KMS-11 (cell line): Measurements from ENCODE around the gene LMOD2.

Source experiments
- H2AFZ ChIP-seq: fragments of 200-600 bp; sonication (generic); 2 replicates; pipeline ENCODE4 v1.6.1; 2016; ENCODE audit warnings: antibody characterized with exemption, mixed run types, low read depth
- H3K27ac ChIP-seq: fragments of 200-600 bp; sonication (generic); 2 replicates; pipeline ENCODE4 v1.6.1; 2016; ENCODE audit warnings: mild to moderate bottlenecking, mixed run types
- H3K27me3 ChIP-seq: fragments of 200-600 bp; sonication (generic); 2 replicates; pipeline ENCODE4 v1.6.1; 2017; ENCODE audit warnings: mild to moderate bottlenecking, low read depth, mixed run types, moderate library complexity; ENCODE audit not compliant: insufficient read depth
- H3K36me3 ChIP-seq: fragments of 200-600 bp; sonication (generic); 2 replicates; pipeline ENCODE4 v1.6.1; 2017; ENCODE audit warnings: mild to moderate bottlenecking, mixed run types; ENCODE audit not compliant: insufficient read depth
- H3K4me1 ChIP-seq: fragments of 200-600 bp; sonication (generic); 2 replicates; pipeline ENCODE4 v1.6.1; 2016; ENCODE audit warnings: mild to moderate bottlenecking, low read depth, mixed run types; ENCODE audit not compliant: poor library complexity, severe bottlenecking
- H3K4me2 ChIP-seq: fragments of 200-600 bp; sonication (generic); 2 replicates; pipeline ENCODE4 v1.7.0; 2016; ENCODE audit warnings: mild to moderate bottlenecking, mixed run types
- H3K4me3 ChIP-seq: fragments of 200-600 bp; sonication (generic); IDR thresholded peaks from 2 replicates; pipeline ENCODE4 v1.6.1; 2017; ENCODE audit warnings: low read depth, low read length, mixed read lengths; ENCODE audit not compliant: insufficient read depth
- H3K79me2 ChIP-seq: fragments of 200-600 bp; sonication (generic); 2 replicates; pipeline ENCODE4 v1.6.1; 2016; ENCODE audit warnings: low read depth, mixed run types; ENCODE audit not compliant: insufficient read depth
- H3K9ac ChIP-seq: fragments of 200-600 bp; sonication (generic); 2 replicates; pipeline ENCODE4 v1.6.1; 2016; ENCODE audit warnings: mild to moderate bottlenecking, mixed run types
- H4K20me1 ChIP-seq: fragments of 200-600 bp; sonication (generic); 2 replicates; pipeline ENCODE4 v1.6.1; 2016; ENCODE audit warnings: mild to moderate bottlenecking, mixed run types; ENCODE audit not compliant: insufficient read depth
- CTCF ChIP-seq: fragments of 200-600 bp; sonication (generic); conservative IDR thresholded peaks from 2 replicates; pipeline ENCODE4 v1.6.1; 2017; ENCODE audit warnings: low read depth, mild to moderate bottlenecking, antibody characterized with exemption, low read length, moderate library complexity, mixed read lengths

Gene LMOD2

DNA sequence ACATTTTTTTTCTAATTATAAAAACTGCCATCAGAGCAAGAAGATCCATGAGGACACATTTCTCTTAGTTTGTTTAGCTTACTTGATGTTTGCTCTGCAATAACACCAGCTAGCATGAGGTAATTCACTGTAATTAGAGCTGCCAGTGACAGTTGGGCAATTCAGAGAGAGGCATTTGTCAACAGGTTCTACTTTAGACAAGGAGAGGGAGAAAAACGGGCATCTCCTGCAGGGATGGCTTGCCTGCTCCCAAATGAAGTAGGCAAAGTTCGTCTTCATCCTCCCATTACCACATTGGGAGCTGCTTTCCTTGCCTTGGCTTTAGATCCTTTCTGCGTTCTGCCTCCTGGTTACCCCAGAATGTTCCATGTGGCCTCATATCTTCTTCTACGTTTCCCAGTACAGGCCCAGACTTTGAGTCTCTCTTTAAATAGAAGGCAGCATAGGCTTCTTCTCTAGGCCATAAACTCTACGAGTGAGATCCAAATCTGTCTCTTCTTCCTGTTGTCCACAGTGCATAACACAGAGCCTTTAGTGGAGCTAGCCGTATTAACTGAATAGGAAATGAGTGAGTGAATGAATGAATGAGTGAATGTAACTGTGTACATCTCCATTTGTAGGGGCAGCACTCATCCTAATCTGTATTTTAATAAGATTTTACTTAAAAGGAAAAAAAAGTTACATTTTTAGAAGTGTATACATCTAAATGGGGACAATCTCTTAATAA lies 32.8 kb upstream of the LMOD2 start:
- H3K4me1 ChIP-seq, result peaks cover 4% of the 10 kb centered on the region
- no peaks in the 10 kb centered on the region for H4K20me1 ChIP-seq
- H3K36me3 ChIP-seq, result no peaks in the 10 kb centered on the region
- H3K4me3 ChIP-seq, result no peak overlapping the region
- H3K27ac ChIP-seq, result no peak overlapping the region
- no peak overlapping the region for H2AFZ ChIP-seq
- H3K4me2 ChIP-seq, result no peak overlapping the region
- H3K79me2 ChIP-seq, result no peaks in the 10 kb centered on the region
- TF ChIP-seq CTCF, result no peak
- no peak overlapping the region for H3K9ac ChIP-seq
- H3K27me3 ChIP-seq, result no peaks in the 10 kb centered on the region

DNA sequence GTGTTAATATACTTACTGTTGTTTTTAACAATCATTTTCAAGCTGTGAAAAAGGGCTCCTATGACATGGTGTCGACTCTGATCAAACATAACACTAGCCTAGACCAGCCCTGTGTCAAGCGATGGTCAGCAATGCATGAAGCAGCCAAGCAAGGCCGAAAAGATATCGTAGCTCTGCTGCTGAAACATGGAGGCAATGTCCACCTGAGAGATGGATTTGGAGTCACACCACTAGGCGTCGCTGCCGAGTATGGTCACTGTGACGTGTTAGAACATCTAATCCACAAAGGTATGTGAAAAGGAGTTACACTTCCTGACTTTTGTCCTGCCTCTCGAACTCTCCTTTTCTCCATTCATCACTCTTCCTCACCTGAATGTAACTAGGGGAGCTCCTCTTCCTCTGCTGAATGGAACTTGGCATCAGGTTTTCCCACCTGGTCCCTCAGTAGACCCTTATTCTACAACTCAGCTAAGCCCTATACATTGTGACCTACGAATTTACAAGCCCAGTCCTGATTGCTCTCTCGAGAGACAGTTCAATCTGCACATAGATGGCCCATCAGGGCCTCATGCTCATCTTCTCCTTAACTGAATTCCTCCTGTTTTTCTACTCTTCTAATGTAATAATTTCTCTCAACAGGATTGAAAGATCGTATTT lies 31.0 kb upstream of the LMOD2 start:
- peak; percentile 86 for TF ChIP-seq CTCF
- Histone ChIP-seq H3K27ac (no peak overlapping the region), H3K4me1 (peaks cover 4% of the 10 kb centered on the region), H3K27me3 (no peaks in the 10 kb centered on the region), H3K36me3 (no peaks in the 10 kb centered on the region), H3K79me2 (no peaks in the 10 kb centered on the region), H4K20me1 (no peaks in the 10 kb centered on the region), H2AFZ (peak overlapping the region; percentile 15; the same call in 1 of the 2 replicates), H3K4me3 (no peak overlapping the region), H3K9ac (no peak overlapping the region), H3K4me2 (no peak overlapping the region)

GRCh38 chr7:123625254-123625653 lies 30.4 kb upstream of the LMOD2 start:
- no peak overlapping the region for H3K4me2 ChIP-seq
- no peaks in the 10 kb centered on the region for H3K36me3 ChIP-seq
- H3K79me2 ChIP-seq, result no peaks in the 10 kb centered on the region
- no peak overlapping the region for H3K9ac ChIP-seq
- no peaks in the 10 kb centered on the region for H4K20me1 ChIP-seq
- H3K27me3 ChIP-seq, result no peaks in the 10 kb centered on the region
- TF ChIP-seq CTCF, result no peak
- peaks cover 4% of the 10 kb centered on the region for H3K4me1 ChIP-seq
- peak overlapping the region; percentile 15; the same call in 1 of the 2 replicates for H2AFZ ChIP-seq
- no peak overlapping the region for H3K4me3 ChIP-seq
- no peak overlapping the region for H3K27ac ChIP-seq

GRCh38 chr7:123627851-123628250 lies 27.8 kb upstream of the LMOD2 start:
- no peak overlapping the region for H2AFZ ChIP-seq
- no peak overlapping the region for H3K4me3 ChIP-seq
- H3K79me2 ChIP-seq, result no peaks in the 10 kb centered on the region
- no peak overlapping the region for H3K4me2 ChIP-seq
- H3K9ac ChIP-seq, result no peak overlapping the region
- no peaks in the 10 kb centered on the region for H3K4me1 ChIP-seq
- no peaks in the 10 kb centered on the region for H4K20me1 ChIP-seq
- H3K27me3 ChIP-seq, result no peaks in the 10 kb centered on the region
- H3K27ac ChIP-seq, result no peak overlapping the region
- no peak for TF ChIP-seq CTCF
- no peaks in the 10 kb centered on the region for H3K36me3 ChIP-seq
